ENCODE data around the gene MISFA.
A peak's percentile ranks its signal among the peaks of the same experiment; 100 is the strongest.

Gene MISFA

GRCh38 chr11:18599739-18600230 lies at the start of gene MISFA:
TSS of gene MISFA (plus strand) at chr11:18599789. CDS start at chr11:18599929, 140 bp downstream.
- H3K4me3 ChIP-seq (ENCODE audit: low read depth in 1 of 2, low read length in 2 of 2) = no peak within 1 kb of the TSS
- H3K27ac ChIP-seq (ENCODE audit: low read depth, low read length) = no peak within 1 kb of the TSS
- no peak within 1 kb of the TSS for H3K9ac ChIP-seq (ENCODE audit: low read depth in 1 of 2, low read length in 2 of 2)
- H3K4me1 ChIP-seq (ENCODE audit: control insufficient read depth in 1 of 2, insufficient read depth in 2 of 2, low read length in 2 of 2) = no peaks in the 10 kb centered on the region
- no peaks in the 10 kb centered on the region for H3K27me3 ChIP-seq (ENCODE audit: control insufficient read depth in 1 of 2, insufficient read depth in 2 of 2, low read length in 2 of 2)
- H3K36me3 ChIP-seq (ENCODE audit: control insufficient read depth in 1 of 2, insufficient read depth in 2 of 2, low read length in 2 of 2) = peaks cover 2 to 13% of the 10 kb centered on the region in 2 donors
- no peaks in the 10 kb centered on the region for H3K9me3 ChIP-seq (ENCODE audit: control insufficient read depth in 1 of 2, low read length in 2 of 2)

GRCh38 chr11:18563090-18563730 lies 36.4 kb upstream of the MISFA start:
- H3K4me1 ChIP-seq (ENCODE audit: control insufficient read depth in 1 of 2, insufficient read depth in 2 of 2, low read length in 2 of 2) = no peaks in the 10 kb centered on the region
- no peak overlapping the region for H3K9ac ChIP-seq (ENCODE audit: low read depth in 1 of 2, low read length in 2 of 2)
- no peaks in the 10 kb centered on the region for H3K9me3 ChIP-seq (ENCODE audit: control insufficient read depth in 1 of 2, low read length in 2 of 2)
- H3K36me3 ChIP-seq (ENCODE audit: control insufficient read depth in 1 of 2, insufficient read depth in 2 of 2, low read length in 2 of 2) = peaks cover 11 to 56% of the 10 kb centered on the region in 2 donors
- H3K27me3 ChIP-seq (ENCODE audit: control insufficient read depth in 1 of 2, insufficient read depth in 2 of 2, low read length in 2 of 2) = no peaks in the 10 kb centered on the region
- no peak overlapping the region for H3K27ac ChIP-seq (ENCODE audit: low read depth, low read length)
- no peak overlapping the region for H3K4me3 ChIP-seq (ENCODE audit: low read depth in 1 of 2, low read length in 2 of 2)

GRCh38 chr11:18564149-18564548 lies 35.4 kb upstream of the MISFA start:
- peaks cover 10 to 51% of the 10 kb centered on the region in 2 donors for H3K36me3 ChIP-seq (ENCODE audit: control insufficient read depth in 1 of 2, insufficient read depth in 2 of 2, low read length in 2 of 2)
- no peaks in the 10 kb centered on the region for H3K4me1 ChIP-seq (ENCODE audit: control insufficient read depth in 1 of 2, insufficient read depth in 2 of 2, low read length in 2 of 2)
- H3K9me3 ChIP-seq (ENCODE audit: control insufficient read depth in 1 of 2, low read length in 2 of 2) = no peaks in the 10 kb centered on the region
- H3K27ac ChIP-seq (ENCODE audit: low read depth, low read length) = no peak overlapping the region
- no peak overlapping the region for H3K4me3 ChIP-seq (ENCODE audit: low read depth in 1 of 2, low read length in 2 of 2)
- no peak overlapping the region for H3K9ac ChIP-seq (ENCODE audit: low read depth in 1 of 2, low read length in 2 of 2)
- no peaks in the 10 kb centered on the region for H3K27me3 ChIP-seq (ENCODE audit: control insufficient read depth in 1 of 2, insufficient read depth in 2 of 2, low read length in 2 of 2)

- no peak overlapping the region for H3K9ac ChIP-seq (ENCODE audit: low read depth in 1 of 2, low read length in 2 of 2)
- no peaks in the 10 kb centered on the region for H3K4me1 ChIP-seq (ENCODE audit: control insufficient read depth in 1 of 2, insufficient read depth in 2 of 2, low read length in 2 of 2)
- peaks cover 4 to 54% of the 10 kb centered on the region in 2 donors for H3K36me3 ChIP-seq (ENCODE audit: control insufficient read depth in 1 of 2, insufficient read depth in 2 of 2, low read length in 2 of 2)
- no peaks in the 10 kb centered on the region for H3K27me3 ChIP-seq (ENCODE audit: control insufficient read depth in 1 of 2, insufficient read depth in 2 of 2, low read length in 2 of 2)
- no peak overlapping the region for H3K4me3 ChIP-seq (ENCODE audit: low read depth in 1 of 2, low read length in 2 of 2)
- no peak overlapping the region for H3K27ac ChIP-seq (ENCODE audit: low read depth, low read length)
- no peaks in the 10 kb centered on the region for H3K9me3 ChIP-seq (ENCODE audit: control insufficient read depth in 1 of 2, low read length in 2 of 2)
These were observed 33.2 kb upstream of the MISFA start for GRCh38 chr11:18566406-18566805.

GRCh38 chr11:18567081-18567480 lies 32.5 kb upstream of the MISFA start:
- Histone ChIP-seq H3K36me3 (ENCODE audit: control insufficient read depth in 1 of 2, insufficient read depth in 2 of 2, low read length in 2 of 2) (peaks cover 4 to 52% of the 10 kb centered on the region in 2 donors), H3K27me3 (ENCODE audit: control insufficient read depth in 1 of 2, insufficient read depth in 2 of 2, low read length in 2 of 2) (no peaks in the 10 kb centered on the region), H3K4me3 (ENCODE audit: low read depth in 1 of 2, low read length in 2 of 2) (no peak overlapping the region), H3K9ac (ENCODE audit: low read depth in 1 of 2, low read length in 2 of 2) (no peak overlapping the region), H3K9me3 (ENCODE audit: control insufficient read depth in 1 of 2, low read length in 2 of 2) (no peaks in the 10 kb centered on the region), H3K27ac (ENCODE audit: low read depth, low read length) (no peak overlapping the region), H3K4me1 (ENCODE audit: control insufficient read depth in 1 of 2, insufficient read depth in 2 of 2, low read length in 2 of 2) (no peaks in the 10 kb centered on the region)

GRCh38 chr11:18575361-18575760 lies 24.2 kb upstream of the MISFA start:
- H3K4me3 ChIP-seq (ENCODE audit: low read depth in 1 of 2, low read length in 2 of 2) = no peak overlapping the region
- H3K9ac ChIP-seq (ENCODE audit: low read depth in 1 of 2, low read length in 2 of 2) = no peak overlapping the region
- H3K9me3 ChIP-seq (ENCODE audit: control insufficient read depth in 1 of 2, low read length in 2 of 2) = no peaks in the 10 kb centered on the region
- H3K27me3 ChIP-seq (ENCODE audit: control insufficient read depth in 1 of 2, insufficient read depth in 2 of 2, low read length in 2 of 2) = no peaks in the 10 kb centered on the region
- H3K36me3 ChIP-seq (ENCODE audit: control insufficient read depth in 1 of 2, insufficient read depth in 2 of 2, low read length in 2 of 2) = peaks cover 8 to 32% of the 10 kb centered on the region in 2 donors
- H3K27ac ChIP-seq (ENCODE audit: low read depth, low read length) = no peak overlapping the region
- H3K4me1 ChIP-seq (ENCODE audit: control insufficient read depth in 1 of 2, insufficient read depth in 2 of 2, low read length in 2 of 2) = no peaks in the 10 kb centered on the region

GRCh38 chr11:18578975-18579598 lies 20.5 kb upstream of the MISFA start:
- H3K4me1 ChIP-seq (ENCODE audit: control insufficient read depth in 1 of 2, insufficient read depth in 2 of 2, low read length in 2 of 2) = no peaks in the 10 kb centered on the region
- H3K36me3 ChIP-seq (ENCODE audit: control insufficient read depth in 1 of 2, insufficient read depth in 2 of 2, low read length in 2 of 2) = peaks cover 8 to 10% of the 10 kb centered on the region in 2 donors
- peak overlapping the region in 1 of 2 donors; percentile 63 for H3K9ac ChIP-seq (ENCODE audit: low read depth in 1 of 2, low read length in 2 of 2)
- H3K27ac ChIP-seq (ENCODE audit: low read depth, low read length) = no peak overlapping the region
- H3K4me3 ChIP-seq (ENCODE audit: low read depth in 1 of 2, low read length in 2 of 2) = peak overlapping the region; percentile 53 to 67
- H3K27me3 ChIP-seq (ENCODE audit: control insufficient read depth in 1 of 2, insufficient read depth in 2 of 2, low read length in 2 of 2) = no peaks in the 10 kb centered on the region
- H3K9me3 ChIP-seq (ENCODE audit: control insufficient read depth in 1 of 2, low read length in 2 of 2) = no peaks in the 10 kb centered on the region

- Histone ChIP-seq H3K4me1 (ENCODE audit: control insufficient read depth in 1 of 2, insufficient read depth in 2 of 2, low read length in 2 of 2) (no peaks in the 10 kb centered on the region), H3K9me3 (ENCODE audit: control insufficient read depth in 1 of 2, low read length in 2 of 2) (no peaks in the 10 kb centered on the region), H3K4me3 (ENCODE audit: low read depth in 1 of 2, low read length in 2 of 2) (no peak overlapping the region), H3K27me3 (ENCODE audit: control insufficient read depth in 1 of 2, insufficient read depth in 2 of 2, low read length in 2 of 2) (no peaks in the 10 kb centered on the region), H3K9ac (ENCODE audit: low read depth in 1 of 2, low read length in 2 of 2) (no peak overlapping the region), H3K36me3 (ENCODE audit: control insufficient read depth in 1 of 2, insufficient read depth in 2 of 2, low read length in 2 of 2) (peaks cover 3 to 5% of the 10 kb centered on the region in 2 donors), H3K27ac (ENCODE audit: low read depth, low read length) (no peak overlapping the region)
These were observed 19.3 kb upstream of the MISFA start for GRCh38 chr11:18580113-18580766.

- Histone ChIP-seq H3K4me1 (ENCODE audit: control insufficient read depth in 1 of 2, insufficient read depth in 2 of 2, low read length in 2 of 2) (peaks cover under 1% of the 10 kb centered on the region in 2 donors), H3K9me3 (ENCODE audit: control insufficient read depth in 1 of 2, low read length in 2 of 2) (no peaks in the 10 kb centered on the region), H3K9ac (ENCODE audit: low read depth in 1 of 2, low read length in 2 of 2) (no peak overlapping the region), H3K27me3 (ENCODE audit: control insufficient read depth in 1 of 2, insufficient read depth in 2 of 2, low read length in 2 of 2) (no peaks in the 10 kb centered on the region), H3K4me3 (ENCODE audit: low read depth in 1 of 2, low read length in 2 of 2) (no peak overlapping the region), H3K27ac (ENCODE audit: low read depth, low read length) (no peak overlapping the region), H3K36me3 (ENCODE audit: control insufficient read depth in 1 of 2, insufficient read depth in 2 of 2, low read length in 2 of 2) (peaks cover 3 to 5% of the 10 kb centered on the region in 2 donors)
These were observed 17.8 kb upstream of the MISFA start for GRCh38 chr11:18581825-18582224.

Measured in duodenal mucosa (tissue), 2 donors.